Testis (tissue), 3 donors: ENCODE data around the gene CACNA2D4. TPM values are rescaled to one million over a fixed set of nuclear protein-coding genes. Genes with fewer than 3 reads are reported as not detected.

Experiments
- DNase-seq: peaks from one replicate; pipeline ENCODE4 v3.0.0-alpha.2; 2019
- H3K27ac ChIP-seq, 2 donors: fragments of 200-600 bp; sonication (generic); one replicate each; pipeline ENCODE4 v1.5.1; 2019
- H3K27me3 ChIP-seq: fragments of 200-600 bp; sonication (generic); one replicate; pipeline ENCODE4 v1.5.1; 2019
- H3K36me3 ChIP-seq: fragments of 200-600 bp; sonication (generic); one replicate; pipeline ENCODE4 v1.5.1; 2017; ENCODE audit warnings: low read depth; ENCODE audit errors: missing control alignments
- H3K4me1 ChIP-seq: fragments of 200-600 bp; sonication (generic); one replicate; pipeline ENCODE4 v1.5.1; 2019
- H3K4me3 ChIP-seq, 2 donors: fragments of 200-600 bp; sonication (generic); one replicate each; pipeline ENCODE4 v1.5.1; 2017 to 2019
- H3K9me3 ChIP-seq: fragments of 200-600 bp; sonication (generic); one replicate; pipeline ENCODE4 v1.5.1; 2017
- CTCF ChIP-seq, 3 experiments: fragments of 450-650 bp in 2 of 3; fragments of 200-600 bp in 1 of 3; sonication (generic) in 1 of 3; IDR thresholded peaks; one replicate each; pipeline ENCODE4 v1.5.1; 2016 to 2019; ENCODE audit warnings: antibody characterized with exemption in 3 of 3, mild to moderate bottlenecking in 2 of 3, moderate library complexity in 1 of 3
- POLR2A ChIP-seq: fragments of 450-650 bp; IDR thresholded peaks from one replicate; pipeline ENCODE4 v1.6.1; 2017; ENCODE audit warnings: antibody characterized with exemption, mild to moderate bottlenecking, moderate library complexity
- WGBS, 2 donors: methylation state at CpG; one replicate each; pipeline ENCODE4 v1.1.5; 2018; 5-methylcytosine and 5-hydroxymethylcytosine counted together
- intact Hi-C: fragments of 100-400 bp; cut with DNase I; formaldehyde crosslinking; loops from one replicate; pipeline ENCODE4 v1.15.1; 2023; ENCODE audit warnings: low total_unique reads
- polyA plus RNA-seq: library from polyadenylated mRNA; stranded (reverse); fragments of 350-450 nt; fragmentation: Illumina TruSeq; extraction: RNeasy Lipid Tissue Mini Kit (QIAGEN cat#74804); gene quantifications from one replicate; pipeline ENCODE4 v1.2.3, GENCODE V29; 2014; ENCODE audit warnings: low read depth, low replicate concordance; ENCODE audit not compliant: insufficient read depth
- total RNA-seq, 2 donors: library from RNA; depleted of rRNA; stranded (reverse); fragments of >200 nt; gene quantifications; one replicate each; pipeline ENCODE4 v1.2.3, GENCODE V29; 2016

CACNA2D4 gene
- total and polyA plus RNA-seq, 3 donors from 2014 or later: 10.8 to 18.3 (median 15.8) TPM

DNA sequence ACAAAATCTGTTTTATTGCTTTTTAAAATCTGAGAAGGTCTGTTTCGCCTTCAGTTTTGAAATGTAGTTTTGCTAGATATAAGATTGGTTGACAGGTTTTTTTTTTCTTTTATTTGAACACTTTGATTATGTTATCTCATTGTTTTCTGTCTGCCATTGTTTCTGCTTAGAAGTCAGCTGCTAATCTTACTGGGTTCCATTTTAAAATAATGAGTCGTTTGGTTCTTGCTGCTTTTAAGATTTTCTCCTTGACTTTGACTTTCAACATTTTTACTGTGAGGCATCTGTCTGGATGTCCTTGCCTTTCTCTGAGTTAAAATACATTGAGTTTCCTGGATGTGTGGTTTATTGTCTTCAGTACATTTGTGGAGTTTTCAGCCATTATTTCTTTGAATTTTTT lies 170.8 kb downstream of the CACNA2D4 start:
- WGBS, 2 donors: 94 to 100% methylated on average over 2 of the region's 2 CpGs
- H3K4me1 ChIP-seq: no peaks in the 10 kb centered on the region
- H3K27ac ChIP-seq: no peak overlapping the region

DNA sequence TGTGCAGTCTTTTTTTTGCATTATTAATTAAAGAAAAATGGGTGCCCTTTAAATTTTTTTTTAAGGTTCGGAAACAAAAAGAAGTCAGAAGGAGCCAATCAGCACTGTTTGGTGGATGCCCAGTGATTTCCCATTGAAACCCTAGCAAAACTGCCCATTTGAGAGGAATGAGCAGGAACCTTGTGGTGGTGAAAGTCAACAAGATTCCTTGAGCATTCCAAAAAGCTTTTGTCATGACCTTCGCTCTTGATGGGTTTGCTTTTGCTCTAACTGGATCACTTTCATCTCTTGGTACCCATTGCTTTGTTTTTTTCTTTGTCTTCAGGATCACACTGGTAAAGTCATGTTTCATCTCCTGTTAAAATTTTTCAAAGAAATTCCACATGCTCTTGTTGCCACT lies 173.5 kb downstream of the CACNA2D4 start:
- 97 to 100% methylated on average over 2 of the region's 2 CpGs for WGBS, 2 donors
- no peak for DNase-seq
- H3K36me3 ChIP-seq: no peaks in the 10 kb centered on the region
- H3K4me1 ChIP-seq: no peaks in the 10 kb centered on the region
- intact Hi-C loops: no loop called here
- H3K9me3 ChIP-seq: no peaks in the 10 kb centered on the region
- H3K27ac ChIP-seq: no peak overlapping the region
- H3K27me3 ChIP-seq: no peaks in the 10 kb centered on the region
- no peak for TF ChIP-seq POLR2A
- TF ChIP-seq CTCF (IDR thresholded peaks at IDR 0.05): no peak
- no peak overlapping the region for H3K4me3 ChIP-seq

More for the DNA sequence above, 170.8 kb downstream of the CACNA2D4 start:
- Histone ChIP-seq H3K9me3 (no peaks in the 10 kb centered on the region), H3K4me3 (no peak overlapping the region), H3K36me3 (no peaks in the 10 kb centered on the region), H3K27me3 (no peaks in the 10 kb centered on the region)
- DNase-seq: no peak
- intact Hi-C loops: no loop called here
- TF ChIP-seq CTCF (IDR thresholded peaks at IDR 0.05) (no peak), POLR2A (no peak)

Other genes starting within 250 kb of the CACNA2D4 start
- gene ADIPOR2, start 227.6 kb downstream of the CACNA2D4 start, total RNA-seq: 10 to 100 TPM; 70.6 to 78.3 TPM
- gene ADIPOR2, start 227.6 kb downstream of the CACNA2D4 start, polyA plus RNA-seq: 75.1 TPM
- under 1 TPM; 0.39 to 0.43 TPM for gene LRTM2, start 98.1 kb downstream of the CACNA2D4 start, total RNA-seq
- 0.96 TPM for gene LRTM2, start 98.1 kb downstream of the CACNA2D4 start, polyA plus RNA-seq
- 10 to 100 TPM; 36.6 to 40.0 TPM for gene DCP1B, start 85.8 kb upstream of the CACNA2D4 start, total RNA-seq
- 56.1 TPM for gene DCP1B, start 85.8 kb upstream of the CACNA2D4 start, polyA plus RNA-seq
- gene CACNA1C, start 134.3 kb upstream of the CACNA2D4 start, total RNA-seq: 10 to 100 TPM; 20.3 to 36.8 TPM
- gene CACNA1C, start 134.3 kb upstream of the CACNA2D4 start, polyA plus RNA-seq: 32.0 TPM